Measurements from ENCODE around the gene PDLIM1. TPM values are rescaled to one million over a fixed set of nuclear protein-coding genes. Genes with fewer than 3 reads are reported as not detected.

The PDLIM1 gene, protein sequence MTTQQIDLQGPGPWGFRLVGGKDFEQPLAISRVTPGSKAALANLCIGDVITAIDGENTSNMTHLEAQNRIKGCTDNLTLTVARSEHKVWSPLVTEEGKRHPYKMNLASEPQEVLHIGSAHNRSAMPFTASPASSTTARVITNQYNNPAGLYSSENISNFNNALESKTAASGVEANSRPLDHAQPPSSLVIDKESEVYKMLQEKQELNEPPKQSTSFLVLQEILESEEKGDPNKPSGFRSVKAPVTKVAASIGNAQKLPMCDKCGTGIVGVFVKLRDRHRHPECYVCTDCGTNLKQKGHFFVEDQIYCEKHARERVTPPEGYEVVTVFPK
- 67.4 TPM for total RNA-seq (2021; ENCODE audit: unreplicated experiment)
- polyA plus RNA-seq (2012): 90.4 and 93.9 TPM in 2 replicates
- Bru-seq, nascent RNA: percentile 70 among the genes with signal in this experiment
- percentile 65 among the genes with signal in this experiment for BruChase-seq, experiment 1, labeled RNA remaining after a 6-hour chase
- percentile 61 among the genes with signal in this experiment for BruChase-seq, experiment 2, labeled RNA remaining after a 2-hour chase
- long read RNA-seq, transcript PDLIM1-201 (7 exons, 1,452 nt): major isoform, 91 of 111 reads
- long read RNA-seq, partial matches to known transcripts: 3 of 111 reads
- long read RNA-seq, other reads (novel, unspliced or antisense): 14 of 111 reads

DNA sequence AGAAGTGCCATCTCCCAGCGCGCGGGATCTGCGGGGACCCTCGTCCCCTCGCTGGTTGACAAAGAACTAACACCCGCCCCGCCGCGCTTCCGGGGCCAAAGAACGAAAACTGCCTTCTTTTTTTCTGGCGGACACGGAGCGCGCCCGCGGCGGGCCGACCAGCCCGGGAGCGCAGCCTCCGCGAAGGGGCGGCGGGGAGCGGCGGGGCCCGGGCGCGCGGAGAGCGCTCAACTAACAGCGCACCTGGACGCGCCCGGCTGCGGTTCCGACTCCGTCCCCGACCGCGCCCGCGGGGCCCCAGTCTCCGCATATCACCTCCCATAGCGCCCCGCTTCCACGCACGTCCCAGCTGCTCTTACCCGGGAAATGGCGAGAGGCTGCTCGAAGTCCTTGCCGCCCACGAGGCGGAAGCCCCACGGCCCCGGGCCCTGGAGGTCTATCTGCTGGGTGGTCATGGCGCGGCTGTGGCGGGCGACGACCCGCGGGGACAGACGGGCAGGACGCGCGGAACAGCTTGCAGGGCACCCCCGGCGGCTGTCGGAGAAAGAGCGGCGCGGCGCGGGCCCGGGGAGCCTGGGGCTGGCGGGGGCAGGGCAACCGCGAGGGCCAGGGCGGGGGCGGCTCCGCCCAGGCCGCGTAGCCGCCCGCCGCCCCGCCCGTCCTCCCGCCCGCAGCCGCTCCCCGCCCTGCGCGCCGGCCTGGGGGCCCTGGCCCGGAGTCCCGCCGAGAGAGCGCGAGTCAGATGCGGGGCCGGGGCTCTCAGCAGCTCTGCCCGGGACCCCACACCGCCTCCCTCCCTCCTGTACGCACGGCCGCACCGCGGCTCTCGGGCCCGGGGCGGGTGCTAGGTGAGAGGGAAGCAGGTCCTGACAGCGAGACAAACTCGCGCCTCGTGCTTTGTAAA is at the start of gene PDLIM1:
TSS of gene PDLIM1 (minus strand) at position 543 of the 904 bp plus-strand sequence. CDS start at position 455, 88 bp downstream.
- ChIA-PET RAD21 (ENCODE audit: low non-redundant PET in 1 of 2, low total read pairs in 2 of 2, uncharacterized antibody in 2 of 2, unreplicated experiment in 2 of 2) (no interaction called here), CTCF (no interaction called here), POLR2A (no interaction called here)
- Histone ChIP-seq H3K9ac (ENCODE audit: low read length) (peak within 1 kb of the TSS; percentile 82), H3K4me3 (replicated peaks in 1 of 2; ENCODE audit: low read depth in 1 of 2, low read length in 2 of 2) (peak within 1 kb of the TSS; percentile 77 to 78), H3K27me3 (ENCODE audit: insufficient read depth, low read length) (no peaks in the 10 kb centered on the region), H2AFZ (ENCODE audit: low read depth, low read length, poor library complexity, severe bottlenecking) (peak within 1 kb of the TSS; percentile 58), H3K9me3 (ENCODE audit: control insufficient read depth in 1 of 2, insufficient read depth in 1 of 2, low read depth in 1 of 2, low read length in 2 of 2) (no peaks in the 10 kb centered on the region), H3K4me2 (ENCODE audit: low read length) (peak within 1 kb of the TSS; percentile 88), H3K27ac (ENCODE audit: low read depth, low read length) (peak within 1 kb of the TSS; percentile 71), H4K20me1 (ENCODE audit: insufficient read depth) (no peaks in the 10 kb centered on the region), H3K9me2 (ENCODE audit: insufficient read depth) (no peaks in the 10 kb centered on the region), H3K79me2 (ENCODE audit: insufficient read depth, low read length) (peaks cover 38% of the 10 kb centered on the region), H3K36me3 (ENCODE audit: control insufficient read depth in 1 of 2, insufficient read depth in 2 of 2, low read length in 2 of 2) (no peaks in the 10 kb centered on the region), H3K4me1 (ENCODE audit: control insufficient read depth in 1 of 2, insufficient read depth in 2 of 2, low read length in 2 of 2) (peaks cover 10 to 24% of the 10 kb centered on the region in 2 experiments)
- intact Hi-C loops (cut with micrococcal nuclease): no loop called here
- TF ChIP-seq, protein P1, sequence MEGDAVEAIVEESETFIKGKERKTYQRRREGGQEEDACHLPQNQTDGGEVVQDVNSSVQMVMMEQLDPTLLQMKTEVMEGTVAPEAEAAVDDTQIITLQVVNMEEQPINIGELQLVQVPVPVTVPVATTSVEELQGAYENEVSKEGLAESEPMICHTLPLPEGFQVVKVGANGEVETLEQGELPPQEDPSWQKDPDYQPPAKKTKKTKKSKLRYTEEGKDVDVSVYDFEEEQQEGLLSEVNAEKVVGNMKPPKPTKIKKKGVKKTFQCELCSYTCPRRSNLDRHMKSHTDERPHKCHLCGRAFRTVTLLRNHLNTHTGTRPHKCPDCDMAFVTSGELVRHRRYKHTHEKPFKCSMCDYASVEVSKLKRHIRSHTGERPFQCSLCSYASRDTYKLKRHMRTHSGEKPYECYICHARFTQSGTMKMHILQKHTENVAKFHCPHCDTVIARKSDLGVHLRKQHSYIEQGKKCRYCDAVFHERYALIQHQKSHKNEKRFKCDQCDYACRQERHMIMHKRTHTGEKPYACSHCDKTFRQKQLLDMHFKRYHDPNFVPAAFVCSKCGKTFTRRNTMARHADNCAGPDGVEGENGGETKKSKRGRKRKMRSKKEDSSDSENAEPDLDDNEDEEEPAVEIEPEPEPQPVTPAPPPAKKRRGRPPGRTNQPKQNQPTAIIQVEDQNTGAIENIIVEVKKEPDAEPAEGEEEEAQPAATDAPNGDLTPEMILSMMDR (IDR thresholded peaks at IDR 0.05 in 2 of 3, conservative IDR thresholded peaks at IDR 0.05 in 1 of 3; ENCODE audit: borderline replicate concordance in 1 of 3, insufficient read depth in 1 of 3, low read depth in 2 of 3, low read length in 2 of 3): peak in 1 of 3 experiments; percentile 16; a peak in 1 of 6 replicates
- TF ChIP-seq POLR2A (IDR thresholded peaks at IDR 0.05; ENCODE audit: borderline replicate concordance, extremely low read depth, insufficient read depth, insufficient read length) (peak; percentile 22), EGR1 (IDR thresholded peaks at IDR 0.05; ENCODE audit: low read depth) (peak; percentile 49), SIN3A (IDR thresholded peaks at IDR 0.05; ENCODE audit: low read depth) (no peak), ZFX (IDR thresholded peaks at IDR 0.05) (peak; percentile 53), POLR2AphosphoS5 (IDR thresholded peaks at IDR 0.05; ENCODE audit: low read depth, low read length) (peak; percentile 77), TCF7L2 (IDR thresholded peaks at IDR 0.05; ENCODE audit: borderline replicate concordance, extremely low read depth, insufficient read depth, insufficient read length) (peak; percentile 8)
- TF ChIP-seq, protein P2, sequence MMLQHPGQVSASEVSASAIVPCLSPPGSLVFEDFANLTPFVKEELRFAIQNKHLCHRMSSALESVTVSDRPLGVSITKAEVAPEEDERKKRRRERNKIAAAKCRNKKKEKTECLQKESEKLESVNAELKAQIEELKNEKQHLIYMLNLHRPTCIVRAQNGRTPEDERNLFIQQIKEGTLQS (IDR thresholded peaks at IDR 0.05): no peak
- BruUV-seq (replicated peaks): no TSS peak
- ATAC-seq (peak; percentile 92), DNase-seq (ENCODE audit: low read depth, low spot score) (no peak)

Data from HCT116 (cell line).